HepG2 (cell line): ENCODE results near the gene SEC14L5. TPM values are rescaled to one million over a fixed set of nuclear protein-coding genes. Genes with fewer than 3 reads are reported as not detected.
A peak's percentile ranks its signal among the peaks of the same experiment; 100 is the strongest.

Source experiments
- KAT8 ChIP-seq: IDR thresholded peaks from 2 replicates; pipeline ENCODE4 v1.6.1; 2016; ENCODE audit warnings: missing genetic modification reagents, missing compliant biosample characterization
- KLF16 ChIP-seq, 2 experiments: sonication (generic) in 1 of 2; formaldehyde crosslinking in 1 of 2; IDR thresholded peaks; 2 replicates each; pipeline versions ENCODE4 v1.6.1 to v1.8.0; 2016 to 2023; ENCODE audit warnings: missing genetic modification reagents in 2 of 2, missing compliant biosample characterization in 1 of 2
- NCOR1 ChIP-seq: fragments of 200-600 bp; sonication (generic); IDR thresholded peaks from 2 replicates; pipeline ENCODE4 v1.7.0; 2017; ENCODE audit warnings: antibody characterized with exemption, low read length, borderline replicate concordance
- NPAS2 ChIP-seq: sonication (generic); formaldehyde crosslinking; IDR thresholded peaks from 2 replicates; pipeline ENCODE4 v1.8.0; 2022; ENCODE audit warnings: mild to moderate bottlenecking, missing genetic modification reagents, borderline replicate concordance
- SMAD3 ChIP-seq: sonication (generic); formaldehyde crosslinking; IDR thresholded peaks from 2 replicates; pipeline ENCODE4 v1.4.0; 2020; ENCODE audit warnings: missing genetic modification reagents
- SMAD9 ChIP-seq: sonication (generic); formaldehyde crosslinking; IDR thresholded peaks from 2 replicates; pipeline ENCODE4 v1.5.1; 2020; ENCODE audit warnings: mild to moderate bottlenecking, missing genetic modification reagents
- SMARCC2 ChIP-seq: fragments of 450-650 bp; IDR thresholded peaks from 2 replicates; pipeline ENCODE4 v1.6.1; 2017; ENCODE audit warnings: antibody characterized with exemption, mild to moderate bottlenecking
- SP1 ChIP-seq, 2 experiments: fragments of 450-650 bp in 1 of 2; sonication (generic) in 1 of 2; formaldehyde crosslinking in 1 of 2; IDR thresholded peaks; 2 replicates each; pipeline versions ENCODE4 v1.4.0 to v1.6.1; 2016 to 2020; ENCODE audit warnings: missing genetic modification reagents in 1 of 2
- ZNF607 ChIP-seq: sonication (generic); formaldehyde crosslinking; IDR thresholded peaks from 2 replicates; pipeline ENCODE4 v1.5.1; 2020; ENCODE audit warnings: missing genetic modification reagents, mild to moderate bottlenecking, borderline replicate concordance
- polyA plus RNA-seq, 8 experiments: library from polyadenylated mRNA; depleted of rRNA in 3 of 8; stranded (reverse) in 7 of 8; unstranded in 1 of 8; fragments of >200 nt; fragmentation: Illumina TruSeq in 4 of 8; extraction: Trizol in 4 of 8; gene quantifications; 2 replicates each; pipeline versions ENCODE4 v1.2.1 to v1.2.3, GENCODE V29; 2011 to 2016; ENCODE audit warnings: low read depth in 4 of 8, missing spikeins in 1 of 8, mixed read lengths in 1 of 8; ENCODE audit not compliant: insufficient read depth in 1 of 8
- total RNA-seq, 5 experiments: library from RNA; depleted of rRNA; stranded (reverse); fragments of >200 nt; fragmentation: Illumina TruSeq; extraction: Trizol; gene quantifications; 2 replicates each; pipeline ENCODE4 v1.2.3, GENCODE V29; 2016; ENCODE audit warnings: low read depth in 1 of 5
- TF ChIP-seq, protein P1 (sequence below): sonication (generic); formaldehyde crosslinking; IDR thresholded peaks from 2 replicates; pipeline ENCODE4 v1.5.1; 2020; ENCODE audit warnings: missing genetic modification reagents, mild to moderate bottlenecking, borderline replicate concordance
- TF ChIP-seq, protein P2 (sequence below): sonication (generic); formaldehyde crosslinking; IDR thresholded peaks from 2 replicates; pipeline ENCODE4 v1.4.0; 2020; ENCODE audit warnings: missing genetic modification reagents, low read depth, mild to moderate bottlenecking, borderline replicate concordance
- TF ChIP-seq, protein P3 (sequence below): sonication (generic); formaldehyde crosslinking; IDR thresholded peaks from 2 replicates; pipeline ENCODE4 v1.8.0; 2022; ENCODE audit warnings: mild to moderate bottlenecking, missing genetic modification reagents, moderate library complexity
- TF ChIP-seq, protein P4 (sequence below): sonication (generic); formaldehyde crosslinking; IDR thresholded peaks from 2 replicates; pipeline ENCODE4 v1.4.0; 2020; ENCODE audit warnings: missing genetic modification reagents, borderline replicate concordance
- TF ChIP-seq, protein P5 (sequence below): sonication (generic); formaldehyde crosslinking; IDR thresholded peaks from 2 replicates; pipeline ENCODE4; 2020; ENCODE audit warnings: missing genetic modification reagents, mild to moderate bottlenecking, borderline replicate concordance

SEC14L5 gene
- total and polyA plus RNA-seq, 2 of the 13 experiments (the other 11 are each of a cell fraction or from before 2014, with no cell fraction given): 0.40 to 0.42 TPM

DNA sequence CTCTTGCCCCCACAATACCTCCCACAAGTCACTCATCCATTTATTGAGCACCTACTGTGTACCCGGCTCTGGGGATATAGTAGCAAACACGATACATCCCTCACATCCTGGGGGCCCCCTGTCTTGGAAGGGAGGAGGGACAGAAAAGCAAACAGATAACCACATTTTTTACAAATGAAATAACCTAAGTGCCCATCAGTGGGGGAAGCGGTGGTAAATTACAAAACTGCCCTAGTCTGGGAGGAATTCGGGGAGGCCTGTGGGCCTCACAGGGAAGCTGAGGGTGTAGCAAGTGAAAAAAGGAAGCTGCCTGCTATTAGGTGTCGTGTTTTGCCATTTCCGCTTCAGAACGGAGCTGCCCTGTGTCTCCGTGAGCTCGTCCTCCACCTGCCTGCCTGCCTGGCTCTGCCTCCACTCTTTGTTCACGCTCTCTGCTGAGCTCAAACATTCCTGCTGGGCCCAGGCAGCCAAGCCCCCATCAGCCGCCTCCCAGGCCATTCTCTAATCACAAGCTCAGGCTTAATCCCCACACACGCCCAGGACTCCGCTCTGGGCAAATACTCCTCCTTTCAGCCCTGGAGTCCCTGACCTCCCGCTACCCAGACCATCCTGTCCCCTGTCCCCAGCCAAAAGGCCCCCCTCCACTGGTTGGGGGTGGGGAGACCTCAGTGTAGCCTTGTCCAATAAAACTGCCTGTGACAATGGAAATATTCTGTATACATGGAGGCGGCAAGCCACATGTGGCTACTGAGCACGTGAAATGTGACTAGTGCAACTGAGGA, 10.2 kb upstream of the SEC14L5 start (continued):
- TF ChIP-seq, protein P1, sequence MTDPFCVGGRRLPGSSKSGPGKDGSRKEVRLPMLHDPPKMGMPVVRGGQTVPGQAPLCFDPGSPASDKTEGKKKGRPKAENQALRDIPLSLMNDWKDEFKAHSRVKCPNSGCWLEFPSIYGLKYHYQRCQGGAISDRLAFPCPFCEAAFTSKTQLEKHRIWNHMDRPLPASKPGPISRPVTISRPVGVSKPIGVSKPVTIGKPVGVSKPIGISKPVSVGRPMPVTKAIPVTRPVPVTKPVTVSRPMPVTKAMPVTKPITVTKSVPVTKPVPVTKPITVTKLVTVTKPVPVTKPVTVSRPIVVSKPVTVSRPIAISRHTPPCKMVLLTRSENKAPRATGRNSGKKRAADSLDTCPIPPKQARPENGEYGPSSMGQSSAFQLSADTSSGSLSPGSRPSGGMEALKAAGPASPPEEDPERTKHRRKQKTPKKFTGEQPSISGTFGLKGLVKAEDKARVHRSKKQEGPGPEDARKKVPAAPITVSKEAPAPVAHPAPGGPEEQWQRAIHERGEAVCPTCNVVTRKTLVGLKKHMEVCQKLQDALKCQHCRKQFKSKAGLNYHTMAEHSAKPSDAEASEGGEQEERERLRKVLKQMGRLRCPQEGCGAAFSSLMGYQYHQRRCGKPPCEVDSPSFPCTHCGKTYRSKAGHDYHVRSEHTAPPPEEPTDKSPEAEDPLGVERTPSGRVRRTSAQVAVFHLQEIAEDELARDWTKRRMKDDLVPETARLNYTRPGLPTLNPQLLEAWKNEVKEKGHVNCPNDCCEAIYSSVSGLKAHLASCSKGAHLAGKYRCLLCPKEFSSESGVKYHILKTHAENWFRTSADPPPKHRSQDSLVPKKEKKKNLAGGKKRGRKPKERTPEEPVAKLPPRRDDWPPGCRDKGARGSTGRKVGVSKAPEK: no peak
- TF ChIP-seq, protein P2, sequence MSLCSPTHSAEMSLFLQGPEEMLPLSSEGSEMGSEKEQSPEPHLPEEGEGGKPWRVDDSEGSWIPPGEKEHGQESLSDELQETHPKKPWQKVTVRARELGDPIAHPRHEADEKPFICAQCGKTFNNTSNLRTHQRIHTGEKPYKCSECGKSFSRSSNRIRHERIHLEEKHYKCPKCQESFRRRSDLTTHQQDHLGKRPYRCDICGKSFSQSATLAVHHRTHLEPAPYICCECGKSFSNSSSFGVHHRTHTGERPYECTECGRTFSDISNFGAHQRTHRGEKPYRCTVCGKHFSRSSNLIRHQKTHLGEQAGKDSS (CRISPR knock-in tag): peak; percentile 69; the same call in 1 of the 2 replicates
- no peak for TF ChIP-seq KLF16 (CRISPR knock-in tag; IDR thresholded peaks at IDR 0.05)
- peak; percentile 26; the same call in 1 of the 2 replicates for TF ChIP-seq SMAD3 (CRISPR knock-in tag)
- TF ChIP-seq, protein P3, sequence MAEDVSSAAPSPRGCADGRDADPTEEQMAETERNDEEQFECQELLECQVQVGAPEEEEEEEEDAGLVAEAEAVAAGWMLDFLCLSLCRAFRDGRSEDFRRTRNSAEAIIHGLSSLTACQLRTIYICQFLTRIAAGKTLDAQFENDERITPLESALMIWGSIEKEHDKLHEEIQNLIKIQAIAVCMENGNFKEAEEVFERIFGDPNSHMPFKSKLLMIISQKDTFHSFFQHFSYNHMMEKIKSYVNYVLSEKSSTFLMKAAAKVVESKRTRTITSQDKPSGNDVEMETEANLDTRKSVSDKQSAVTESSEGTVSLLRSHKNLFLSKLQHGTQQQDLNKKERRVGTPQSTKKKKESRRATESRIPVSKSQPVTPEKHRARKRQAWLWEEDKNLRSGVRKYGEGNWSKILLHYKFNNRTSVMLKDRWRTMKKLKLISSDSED (CRISPR knock-in tag): no peak
- no peak for TF ChIP-seq SP1 (IDR thresholded peaks at IDR 0.05)
- TF ChIP-seq SP1 (CRISPR knock-in tag; IDR thresholded peaks at IDR 0.05): no peak
- TF ChIP-seq ZNF607 (CRISPR knock-in tag): no peak
- TF ChIP-seq, protein P4, sequence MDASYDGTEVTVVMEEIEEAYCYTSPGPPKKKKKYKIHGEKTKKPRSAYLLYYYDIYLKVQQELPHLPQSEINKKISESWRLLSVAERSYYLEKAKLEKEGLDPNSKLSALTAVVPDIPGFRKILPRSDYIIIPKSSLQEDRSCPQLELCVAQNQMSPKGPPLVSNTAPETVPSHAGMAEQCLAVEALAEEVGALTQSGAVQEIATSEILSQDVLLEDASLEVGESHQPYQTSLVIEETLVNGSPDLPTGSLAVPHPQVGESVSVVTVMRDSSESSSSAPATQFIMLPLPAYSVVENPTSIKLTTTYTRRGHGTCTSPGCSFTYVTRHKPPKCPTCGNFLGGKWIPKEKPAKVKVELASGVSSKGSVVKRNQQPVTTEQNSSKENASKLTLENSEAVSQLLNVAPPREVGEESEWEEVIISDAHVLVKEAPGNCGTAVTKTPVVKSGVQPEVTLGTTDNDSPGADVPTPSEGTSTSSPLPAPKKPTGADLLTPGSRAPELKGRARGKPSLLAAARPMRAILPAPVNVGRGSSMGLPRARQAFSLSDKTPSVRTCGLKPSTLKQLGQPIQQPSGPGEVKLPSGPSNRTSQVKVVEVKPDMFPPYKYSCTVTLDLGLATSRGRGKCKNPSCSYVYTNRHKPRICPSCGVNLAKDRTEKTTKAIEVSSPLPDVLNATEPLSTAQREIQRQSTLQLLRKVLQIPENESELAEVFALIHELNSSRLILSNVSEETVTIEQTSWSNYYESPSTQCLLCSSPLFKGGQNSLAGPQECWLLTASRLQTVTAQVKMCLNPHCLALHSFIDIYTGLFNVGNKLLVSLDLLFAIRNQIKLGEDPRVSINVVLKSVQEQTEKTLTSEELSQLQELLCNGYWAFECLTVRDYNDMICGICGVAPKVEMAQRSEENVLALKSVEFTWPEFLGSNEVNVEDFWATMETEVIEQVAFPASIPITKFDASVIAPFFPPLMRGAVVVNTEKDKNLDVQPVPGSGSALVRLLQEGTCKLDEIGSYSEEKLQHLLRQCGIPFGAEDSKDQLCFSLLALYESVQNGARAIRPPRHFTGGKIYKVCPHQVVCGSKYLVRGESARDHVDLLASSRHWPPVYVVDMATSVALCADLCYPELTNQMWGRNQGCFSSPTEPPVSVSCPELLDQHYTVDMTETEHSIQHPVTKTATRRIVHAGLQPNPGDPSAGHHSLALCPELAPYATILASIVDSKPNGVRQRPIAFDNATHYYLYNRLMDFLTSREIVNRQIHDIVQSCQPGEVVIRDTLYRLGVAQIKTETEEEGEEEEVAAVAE: 0 out of 2 replicates have a peak, but pooled peaks have one; percentile 21
- TF ChIP-seq KAT8: peak; percentile 20; the same call in 1 of the 2 replicates
- TF ChIP-seq SMAD9 (CRISPR knock-in tag): no peak
- no peak for TF ChIP-seq NPAS2 (CRISPR knock-in tag)
- TF ChIP-seq, protein P5, sequence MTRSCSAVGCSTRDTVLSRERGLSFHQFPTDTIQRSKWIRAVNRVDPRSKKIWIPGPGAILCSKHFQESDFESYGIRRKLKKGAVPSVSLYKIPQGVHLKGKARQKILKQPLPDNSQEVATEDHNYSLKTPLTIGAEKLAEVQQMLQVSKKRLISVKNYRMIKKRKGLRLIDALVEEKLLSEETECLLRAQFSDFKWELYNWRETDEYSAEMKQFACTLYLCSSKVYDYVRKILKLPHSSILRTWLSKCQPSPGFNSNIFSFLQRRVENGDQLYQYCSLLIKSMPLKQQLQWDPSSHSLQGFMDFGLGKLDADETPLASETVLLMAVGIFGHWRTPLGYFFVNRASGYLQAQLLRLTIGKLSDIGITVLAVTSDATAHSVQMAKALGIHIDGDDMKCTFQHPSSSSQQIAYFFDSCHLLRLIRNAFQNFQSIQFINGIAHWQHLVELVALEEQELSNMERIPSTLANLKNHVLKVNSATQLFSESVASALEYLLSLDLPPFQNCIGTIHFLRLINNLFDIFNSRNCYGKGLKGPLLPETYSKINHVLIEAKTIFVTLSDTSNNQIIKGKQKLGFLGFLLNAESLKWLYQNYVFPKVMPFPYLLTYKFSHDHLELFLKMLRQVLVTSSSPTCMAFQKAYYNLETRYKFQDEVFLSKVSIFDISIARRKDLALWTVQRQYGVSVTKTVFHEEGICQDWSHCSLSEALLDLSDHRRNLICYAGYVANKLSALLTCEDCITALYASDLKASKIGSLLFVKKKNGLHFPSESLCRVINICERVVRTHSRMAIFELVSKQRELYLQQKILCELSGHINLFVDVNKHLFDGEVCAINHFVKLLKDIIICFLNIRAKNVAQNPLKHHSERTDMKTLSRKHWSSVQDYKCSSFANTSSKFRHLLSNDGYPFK (CRISPR knock-in tag): no peak
- TF ChIP-seq NCOR1: no peak
- no peak for TF ChIP-seq SMARCC2
